SU-DHL-6 (cell line): Measurements from ENCODE around the gene MEIS1.

Experiments
- CTCF ChIP-seq: fragments of 200-600 bp; sonication (generic); IDR thresholded peaks from one replicate; pipeline ENCODE4 v1.5.1; 2017; ENCODE audit warnings: antibody characterized with exemption, mild to moderate bottlenecking, low read length, moderate library complexity; ENCODE audit not compliant: insufficient read depth, poor library complexity, severe bottlenecking
- EZH2phosphoT487 ChIP-seq: fragments of 200-600 bp; sonication (generic), shearing (Covaris generic); conservative IDR thresholded peaks from 2 replicates; pipeline ENCODE4 v1.6.1; 2018; ENCODE audit warnings: mild to moderate bottlenecking, antibody characterized with exemption, low read length, moderate library complexity, mixed read lengths

- TF ChIP-seq EZH2phosphoT487 (no peak), CTCF (no peak)
These were observed 587 bp downstream of the MEIS1 start for GRCh38 chr2:66435549-66435875.
